ENCODE results near the gene LIPC.

Gene LIPC

DNA sequence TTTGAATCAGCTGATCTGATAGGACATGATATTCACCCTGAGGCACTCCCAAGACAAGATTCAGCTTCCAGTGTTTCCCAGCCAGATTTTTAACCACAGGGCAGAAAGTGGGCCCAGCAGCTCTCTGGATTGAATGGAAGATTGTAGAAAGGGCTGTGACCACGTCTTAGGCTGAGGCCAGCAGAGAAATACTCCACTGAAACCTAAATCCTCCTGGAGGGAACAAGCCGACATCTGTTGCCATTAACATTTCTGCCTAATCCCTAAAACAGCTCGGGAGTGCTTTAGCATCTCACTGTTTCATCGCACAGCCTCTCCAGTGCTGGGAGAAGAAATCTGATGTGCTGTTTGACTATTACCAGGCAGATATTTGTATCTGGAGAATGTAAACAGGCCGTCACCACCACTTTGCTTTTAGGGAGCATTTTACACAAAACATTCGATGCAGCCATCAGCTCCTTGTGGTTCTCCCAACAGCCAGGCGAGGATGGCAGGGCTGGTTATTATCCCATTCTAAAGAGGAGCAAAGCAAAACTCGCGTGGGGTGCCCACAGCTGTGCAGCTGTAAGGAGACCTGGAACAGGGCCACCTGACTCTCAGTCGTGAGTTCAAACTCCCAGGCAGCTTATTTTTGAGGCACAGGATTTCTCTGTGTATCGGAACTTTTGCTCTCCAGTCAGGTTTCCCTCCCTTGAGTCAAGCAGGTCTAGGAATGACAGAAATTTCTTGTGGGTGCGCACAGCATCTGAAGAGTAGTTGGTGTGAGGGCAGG, 117.4 kb downstream of the LIPC start:
- in situ Hi-C loops (cut with MboI; ENCODE audit: low sequenced_read_pairs), result no loop called here

- in situ Hi-C loops (cut with MboI; ENCODE audit: low sequenced_read_pairs), result no loop called here
Measured at GRCh38 chr15:58549785-58550074, 117.9 kb downstream of the LIPC start.

- in situ Hi-C loops (cut with MboI; ENCODE audit: low sequenced_read_pairs), result no loop called here
Measured at GRCh38 chr15:58551084-58551763, 119.4 kb downstream of the LIPC start.

GRCh38 chr15:58551764-58552504, 120.1 kb downstream of the LIPC start:
- in situ Hi-C loops (cut with MboI; ENCODE audit: low sequenced_read_pairs), result no loop called here

GRCh38 chr15:58552505-58553364, 120.9 kb downstream of the LIPC start:
- in situ Hi-C loops (cut with MboI; ENCODE audit: low sequenced_read_pairs), result no loop called here

- in situ Hi-C loops (cut with MboI; ENCODE audit: low sequenced_read_pairs), result no loop called here
Measured at GRCh38 chr15:58553365-58553918, 121.7 kb downstream of the LIPC start.

- in situ Hi-C loops (cut with MboI; ENCODE audit: low sequenced_read_pairs), result no loop called here
Measured at GRCh38 chr15:58554758-58555157, 123.0 kb downstream of the LIPC start.

GRCh38 chr15:58555162-58556027, 123.6 kb downstream of the LIPC start:
- in situ Hi-C loops (cut with MboI; ENCODE audit: low sequenced_read_pairs), result no loop called here

- in situ Hi-C loops (cut with MboI; ENCODE audit: low sequenced_read_pairs), result no loop called here
Measured at GRCh38 chr15:58556028-58556361, 124.2 kb downstream of the LIPC start.

DNA sequence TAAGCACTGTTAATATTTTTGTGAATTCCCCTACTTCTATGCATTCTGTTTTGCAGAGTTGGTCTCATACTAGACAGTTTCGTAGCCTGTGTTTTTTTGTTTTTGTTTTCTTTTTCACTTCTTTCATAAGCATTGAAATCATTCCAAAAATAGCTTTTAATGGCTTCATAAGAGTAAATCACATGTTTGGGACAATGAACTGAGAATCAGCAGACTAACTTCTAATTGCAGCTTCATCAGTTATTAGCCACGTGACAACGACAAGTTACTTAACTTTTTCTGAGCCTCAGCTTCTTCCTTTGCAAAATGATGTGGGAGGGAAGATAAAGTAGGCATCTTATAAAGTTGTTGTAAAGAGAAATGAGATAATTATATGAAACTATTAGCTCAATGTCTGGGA, 124.8 kb downstream of the LIPC start:
- in situ Hi-C loops (cut with MboI; ENCODE audit: low sequenced_read_pairs), result no loop called here

- in situ Hi-C loops (cut with MboI; ENCODE audit: low sequenced_read_pairs), result no loop called here
Measured at GRCh38 chr15:58558777-58559176, 127.0 kb downstream of the LIPC start.

DNA sequence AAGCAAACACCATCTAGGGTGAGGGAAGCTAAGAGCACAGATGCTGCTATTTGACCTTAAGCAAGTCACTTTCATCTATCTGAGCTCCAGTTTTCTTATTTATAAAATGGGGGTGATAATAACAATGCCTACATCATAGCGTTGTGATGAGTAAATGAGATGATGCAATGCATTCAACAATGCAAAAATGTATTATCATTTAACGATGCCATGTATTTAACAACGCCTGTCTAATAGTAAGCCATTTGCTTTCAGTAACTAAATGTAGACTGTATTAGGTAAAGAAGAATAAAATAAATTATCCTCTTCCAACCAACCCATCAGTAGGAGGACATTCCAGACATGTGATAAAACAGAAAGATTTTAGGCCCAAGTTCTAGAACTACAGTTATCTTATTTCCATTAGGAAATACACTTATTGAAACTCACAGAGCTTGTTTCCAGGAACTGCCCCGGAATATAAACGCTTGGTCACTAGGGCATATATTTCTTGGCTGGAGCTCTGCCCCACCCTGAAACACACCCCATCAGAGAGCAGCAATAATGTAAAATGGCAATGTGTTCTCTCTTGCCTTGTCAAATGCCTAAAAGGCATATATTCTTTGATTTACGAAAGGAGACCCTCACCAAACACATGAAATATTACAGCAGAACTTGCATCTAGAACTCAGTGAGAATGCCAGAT, 128.3 kb downstream of the LIPC start:
- in situ Hi-C loops (cut with MboI; ENCODE audit: low sequenced_read_pairs), result no loop called here

GRCh38 chr15:58561321-58561720, 129.5 kb downstream of the LIPC start:
- in situ Hi-C loops (cut with MboI; ENCODE audit: low sequenced_read_pairs), result no loop called here

GRCh38 chr15:58562135-58562534, 130.3 kb downstream of the LIPC start:
- in situ Hi-C loops (cut with MboI; ENCODE audit: low sequenced_read_pairs), result no loop called here

DNA sequence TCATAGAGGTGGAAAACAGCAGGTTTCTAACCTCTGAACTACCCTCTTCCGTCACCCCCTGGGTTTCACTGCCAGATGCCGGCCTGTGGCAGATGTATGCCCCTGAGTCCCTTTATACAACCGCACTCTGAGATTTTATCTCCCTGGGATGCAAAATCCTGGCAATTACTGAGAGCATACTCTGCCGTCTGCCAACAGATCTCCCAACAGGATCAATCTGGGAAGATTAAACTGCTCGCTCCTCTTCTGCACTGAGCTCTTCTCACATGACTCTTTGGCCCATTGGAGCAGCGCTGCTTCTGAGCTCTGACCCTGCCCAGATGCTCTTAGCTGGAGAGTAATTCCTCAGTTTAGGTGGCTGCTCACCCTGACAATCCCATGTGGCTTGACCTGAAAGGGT, 133.2 kb downstream of the LIPC start:
- in situ Hi-C loops (cut with MboI; ENCODE audit: low sequenced_read_pairs), result no loop called here

DNA sequence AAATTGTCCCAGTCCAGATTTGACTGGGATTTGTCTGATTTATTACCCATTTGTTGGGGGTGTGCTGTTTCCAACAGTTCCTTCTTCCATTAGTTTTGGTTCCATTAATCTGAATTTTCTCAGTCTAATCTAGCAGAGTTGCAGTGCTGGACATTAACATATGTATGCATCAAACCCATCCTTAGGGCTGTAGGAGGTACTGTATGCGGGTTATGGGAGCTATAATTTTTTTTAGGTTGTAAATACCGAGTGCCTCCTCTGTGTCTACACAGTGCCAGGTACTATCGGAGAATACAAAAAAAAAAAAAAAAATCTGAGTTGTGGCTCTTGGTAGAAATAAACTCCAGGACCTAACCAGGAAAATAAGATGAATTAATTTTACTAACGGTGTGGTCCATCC, 133.8 kb downstream of the LIPC start:
- in situ Hi-C loops (cut with MboI; ENCODE audit: low sequenced_read_pairs), result no loop called here

DNA sequence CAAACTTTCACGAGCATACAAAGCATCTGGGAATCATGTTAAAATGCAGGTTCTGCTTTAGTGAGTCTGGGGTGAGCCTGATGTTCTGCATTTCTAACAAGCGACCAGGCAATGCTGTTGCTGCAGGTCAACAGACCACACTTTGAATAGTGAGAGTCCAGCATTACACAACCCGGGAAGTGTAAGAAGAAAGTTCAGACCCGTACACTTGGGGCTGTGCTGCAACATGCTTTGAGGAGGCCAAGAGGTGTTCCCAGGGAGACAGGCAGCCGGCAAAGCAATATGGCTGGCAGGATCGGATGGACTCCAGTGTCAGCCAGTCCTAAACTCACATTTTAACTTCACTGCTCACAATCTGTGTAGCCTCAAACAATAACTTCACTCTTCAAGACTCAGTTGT, 134.2 kb downstream of the LIPC start:
- in situ Hi-C loops (cut with MboI; ENCODE audit: low sequenced_read_pairs), result no loop called here

- in situ Hi-C loops (cut with MboI; ENCODE audit: low sequenced_read_pairs), result no loop called here
Measured at GRCh38 chr15:58568157-58568571, 136.4 kb downstream of the LIPC start.

- in situ Hi-C loops (cut with MboI; ENCODE audit: low sequenced_read_pairs), result no loop called here
Measured at GRCh38 chr15:58569455-58569854, 137.7 kb downstream of the LIPC start.

Measured in HL-60/S4 (cell line).